ENCODE data around the gene ZNF35.

The ZNF35 gene

GRCh38 chr3:44632193-44632592 lies 16.3 kb upstream of the ZNF35 start:
- no peak for DNase-seq
- H3K4me3 ChIP-seq (ENCODE audit: low read depth, low read length), result no peak overlapping the region
- H3K36me3 ChIP-seq, result peaks cover 64% of the 10 kb centered on the region
- TF ChIP-seq, protein P1, sequence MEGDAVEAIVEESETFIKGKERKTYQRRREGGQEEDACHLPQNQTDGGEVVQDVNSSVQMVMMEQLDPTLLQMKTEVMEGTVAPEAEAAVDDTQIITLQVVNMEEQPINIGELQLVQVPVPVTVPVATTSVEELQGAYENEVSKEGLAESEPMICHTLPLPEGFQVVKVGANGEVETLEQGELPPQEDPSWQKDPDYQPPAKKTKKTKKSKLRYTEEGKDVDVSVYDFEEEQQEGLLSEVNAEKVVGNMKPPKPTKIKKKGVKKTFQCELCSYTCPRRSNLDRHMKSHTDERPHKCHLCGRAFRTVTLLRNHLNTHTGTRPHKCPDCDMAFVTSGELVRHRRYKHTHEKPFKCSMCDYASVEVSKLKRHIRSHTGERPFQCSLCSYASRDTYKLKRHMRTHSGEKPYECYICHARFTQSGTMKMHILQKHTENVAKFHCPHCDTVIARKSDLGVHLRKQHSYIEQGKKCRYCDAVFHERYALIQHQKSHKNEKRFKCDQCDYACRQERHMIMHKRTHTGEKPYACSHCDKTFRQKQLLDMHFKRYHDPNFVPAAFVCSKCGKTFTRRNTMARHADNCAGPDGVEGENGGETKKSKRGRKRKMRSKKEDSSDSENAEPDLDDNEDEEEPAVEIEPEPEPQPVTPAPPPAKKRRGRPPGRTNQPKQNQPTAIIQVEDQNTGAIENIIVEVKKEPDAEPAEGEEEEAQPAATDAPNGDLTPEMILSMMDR (IDR thresholded peaks at IDR 0.05; ENCODE audit: low read depth, low read length), result no peak
- H3K27me3 ChIP-seq (ENCODE audit: insufficient read depth, low read depth, severe bottlenecking), result no peaks in the 10 kb centered on the region
- H3K9me3 ChIP-seq (ENCODE audit: severe bottlenecking), result no peaks in the 10 kb centered on the region
- no peak overlapping the region for H3K27ac ChIP-seq

DNA sequence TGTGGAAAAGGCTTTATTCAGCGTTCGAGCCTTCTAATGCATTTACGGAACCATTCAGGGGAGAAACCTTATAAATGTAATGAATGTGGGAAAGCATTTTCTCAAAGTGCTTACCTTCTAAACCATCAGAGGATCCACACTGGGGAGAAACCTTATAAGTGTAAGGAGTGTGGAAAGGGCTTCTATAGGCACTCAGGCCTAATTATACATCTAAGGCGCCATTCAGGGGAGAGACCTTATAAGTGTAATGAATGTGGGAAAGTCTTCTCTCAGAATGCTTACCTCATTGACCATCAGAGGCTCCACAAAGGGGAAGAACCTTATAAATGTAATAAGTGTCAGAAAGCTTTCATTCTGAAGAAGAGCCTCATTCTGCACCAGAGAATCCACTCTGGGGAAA lies 6.2 kb upstream of the ZNF35 start:
- Histone ChIP-seq H3K36me3 (peaks cover 65% of the 10 kb centered on the region), H3K9me3 (ENCODE audit: severe bottlenecking) (peaks cover 23% of the 10 kb centered on the region), H3K27me3 (ENCODE audit: insufficient read depth, low read depth, severe bottlenecking) (no peaks in the 10 kb centered on the region), H3K27ac (no peak overlapping the region), H3K4me3 (ENCODE audit: low read depth, low read length) (no peak overlapping the region)
- DNase-seq, result no peak
- TF ChIP-seq, protein P1 (IDR thresholded peaks at IDR 0.05; ENCODE audit: low read depth, low read length), result no peak

DNA sequence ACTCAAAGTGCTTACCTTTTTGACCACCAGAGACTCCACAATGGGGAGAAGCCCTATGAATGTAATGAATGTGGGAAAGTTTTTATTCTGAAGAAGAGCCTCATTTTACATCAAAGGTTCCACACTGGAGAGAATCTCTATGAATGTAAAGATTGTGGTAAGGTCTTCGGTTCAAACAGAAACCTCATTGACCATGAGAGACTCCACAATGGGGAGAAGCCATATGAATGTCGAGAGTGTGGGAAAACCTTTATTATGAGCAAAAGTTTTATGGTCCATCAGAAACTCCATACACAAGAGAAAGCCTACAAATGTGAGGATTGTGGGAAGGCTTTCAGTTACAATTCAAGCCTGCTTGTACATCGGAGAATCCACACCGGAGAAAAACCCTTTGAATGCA lies 5.5 kb upstream of the ZNF35 start:
- Histone ChIP-seq H3K36me3 (peaks cover 58% of the 10 kb centered on the region), H3K4me3 (ENCODE audit: low read depth, low read length) (no peak overlapping the region), H3K27ac (no peak overlapping the region), H3K9me3 (ENCODE audit: severe bottlenecking) (peaks cover 23% of the 10 kb centered on the region), H3K27me3 (ENCODE audit: insufficient read depth, low read depth, severe bottlenecking) (no peaks in the 10 kb centered on the region)
- no peak for DNase-seq
- TF ChIP-seq, protein P1 (IDR thresholded peaks at IDR 0.05; ENCODE audit: low read depth, low read length), result no peak

GRCh38 chr3:44647771-44648170 lies 761 bp upstream of the ZNF35 start:
- H3K4me3 ChIP-seq (ENCODE audit: low read depth, low read length), result no peak overlapping the region
- TF ChIP-seq, protein P1 (IDR thresholded peaks at IDR 0.05; ENCODE audit: low read depth, low read length), result no peak
- no peak overlapping the region; the same call in 1 of the 2 replicates for H3K27ac ChIP-seq

DNA sequence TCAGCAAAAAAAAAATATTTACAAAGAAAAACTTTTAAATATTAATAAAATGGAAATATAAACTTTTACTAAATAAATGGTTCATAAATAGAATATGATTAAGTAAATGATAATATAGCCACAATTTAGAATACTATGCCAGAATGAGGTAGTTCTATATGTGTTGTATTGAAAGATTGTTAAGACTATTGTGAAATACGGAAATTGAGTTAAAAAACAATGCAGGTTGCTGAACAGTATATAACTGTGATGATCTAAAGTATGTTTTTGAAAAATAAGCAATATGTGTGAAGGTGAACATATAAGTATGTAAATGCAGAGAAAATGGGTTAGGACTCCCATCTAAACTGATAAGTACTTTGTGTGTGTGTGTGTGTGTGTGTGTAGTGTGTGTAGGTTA lies 1.2 kb downstream of the ZNF35 start:
- Histone ChIP-seq H3K9me3 (ENCODE audit: severe bottlenecking) (no peaks in the 10 kb centered on the region), H3K4me3 (ENCODE audit: low read depth, low read length) (no peak overlapping the region), H3K27ac (no peak overlapping the region), H3K27me3 (ENCODE audit: insufficient read depth, low read depth, severe bottlenecking) (no peaks in the 10 kb centered on the region), H3K36me3 (peaks cover 46% of the 10 kb centered on the region)
- no peak for DNase-seq
- TF ChIP-seq, protein P1 (IDR thresholded peaks at IDR 0.05; ENCODE audit: low read depth, low read length), result no peak

More at GRCh38 chr3:44647771-44648170, 761 bp upstream of the ZNF35 start:
- no peaks in the 10 kb centered on the region for H3K27me3 ChIP-seq (ENCODE audit: insufficient read depth, low read depth, severe bottlenecking)
- H3K9me3 ChIP-seq (ENCODE audit: severe bottlenecking), result peaks cover 9% of the 10 kb centered on the region
- no peak for DNase-seq
- H3K36me3 ChIP-seq, result peaks cover 45% of the 10 kb centered on the region

- peaks cover 78% of the 10 kb centered on the region for H3K36me3 ChIP-seq
- TF ChIP-seq, protein P1 (IDR thresholded peaks at IDR 0.05; ENCODE audit: low read depth, low read length), result no peak
Measured at GRCh38 chr3:44654039-44654438, 5.5 kb downstream of the ZNF35 start.

More at GRCh38 chr3:44654039-44654438, 5.5 kb downstream of the ZNF35 start:
- Histone ChIP-seq H3K27ac (no peak overlapping the region), H3K27me3 (ENCODE audit: insufficient read depth, low read depth, severe bottlenecking) (no peaks in the 10 kb centered on the region), H3K4me3 (ENCODE audit: low read depth, low read length) (no peak overlapping the region), H3K9me3 (ENCODE audit: severe bottlenecking) (no peaks in the 10 kb centered on the region)
- no peak for DNase-seq
